HK-2 (cell line): ENCODE measurements around the gene DCUN1D3.
A peak's percentile ranks its signal among the peaks of the same experiment; 100 is the strongest.
"Not testable (repeated sequence)": the region's sequence is repeated elsewhere in the genome, so short reads cannot be mapped to it uniquely, and the experiment has no call there.

Experiments used
- DNase-seq: peaks from one replicate; pipeline ENCODE4 v3.0.0-alpha.2; 2018; ENCODE audit not compliant: unreplicated experiment

DCUN1D3 gene

DNA sequence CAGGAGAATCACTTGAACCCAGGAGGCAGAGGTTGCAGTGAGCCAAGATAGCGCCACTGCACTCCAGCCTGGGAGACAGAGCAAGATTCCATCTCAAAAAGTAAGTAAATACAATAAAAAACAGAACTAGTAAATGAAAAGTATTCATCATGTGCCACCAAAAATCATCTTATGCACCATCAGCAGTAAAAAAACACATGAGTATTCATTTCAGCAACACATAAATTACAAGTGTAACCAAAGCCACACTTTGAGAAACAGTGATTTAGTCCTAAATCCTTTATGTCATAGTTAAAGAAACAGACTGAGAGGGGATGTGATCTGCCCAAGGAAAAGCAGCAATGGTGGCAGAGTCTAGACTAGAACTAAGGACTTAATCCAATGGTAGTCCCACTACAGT is 13.0 kb downstream of the DCUN1D3 start:
- DNase-seq = no peak

DNA sequence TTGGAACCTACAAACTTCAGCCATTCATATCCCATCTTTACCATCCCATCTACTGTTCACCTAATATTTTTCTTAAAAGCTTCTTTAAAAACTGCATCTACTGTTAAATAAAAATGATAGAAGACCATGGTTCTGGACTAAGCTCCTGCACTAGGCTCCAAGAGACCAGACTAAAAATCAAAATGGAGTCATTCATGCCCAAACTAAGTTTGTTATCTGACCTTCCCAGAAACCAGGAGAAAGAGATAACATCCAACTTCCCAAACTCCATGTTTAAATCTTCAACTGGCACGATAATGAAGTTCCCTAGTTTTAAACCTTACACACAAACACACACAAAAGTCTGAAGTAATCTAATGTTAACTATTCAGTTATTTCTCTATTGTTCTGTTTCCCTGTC is 13.8 kb downstream of the DCUN1D3 start:
- DNase-seq = no peak

DNA sequence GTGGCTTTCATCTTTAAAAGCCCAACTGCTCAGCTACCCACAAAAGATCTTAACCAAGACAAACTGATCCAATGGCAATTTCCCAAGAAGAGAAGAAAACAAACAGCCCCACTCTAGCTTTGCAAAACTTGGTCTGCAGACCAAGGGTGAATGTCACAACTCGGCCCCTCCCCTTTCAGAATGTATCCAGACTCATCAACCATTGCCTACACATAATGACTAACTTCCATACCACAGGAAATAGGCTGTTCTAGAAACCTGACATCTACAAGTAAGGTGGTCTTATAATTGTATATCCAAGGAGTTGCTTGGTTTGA is 16.0 kb downstream of the DCUN1D3 start:
- no peak for DNase-seq

DNA sequence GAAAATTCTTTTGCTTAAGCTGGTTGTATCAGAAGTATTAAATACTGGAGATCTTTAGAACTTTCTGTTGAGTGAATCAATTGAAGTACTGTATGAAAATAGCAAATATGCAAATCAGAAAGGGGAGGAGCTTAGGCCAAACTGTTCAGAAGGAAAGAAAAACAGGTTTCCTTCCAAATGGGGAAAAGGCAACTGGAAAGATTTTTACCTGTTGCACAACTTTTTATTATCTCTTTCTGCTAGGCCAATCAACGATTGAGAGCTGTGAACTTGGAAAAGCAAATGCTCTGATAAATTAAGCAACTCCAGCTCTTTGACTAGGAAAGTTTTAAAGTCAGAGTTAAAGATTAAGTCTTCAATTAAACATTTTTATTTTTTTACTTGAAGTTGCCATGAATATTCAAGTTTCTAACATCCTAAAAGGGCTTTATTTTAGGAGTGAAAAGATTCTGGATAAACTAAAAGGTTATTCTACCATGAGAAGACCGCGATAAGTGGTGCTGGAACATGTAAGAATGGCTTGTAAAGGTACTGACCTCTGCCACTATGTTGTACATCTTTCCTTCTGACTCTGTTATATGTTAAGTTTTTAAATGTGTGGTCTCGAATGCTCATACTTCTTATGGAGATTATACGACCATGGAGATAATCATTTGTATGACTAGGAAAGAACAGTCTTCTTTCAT is 16.5 kb downstream of the DCUN1D3 start:
- no peak for DNase-seq

DNA sequence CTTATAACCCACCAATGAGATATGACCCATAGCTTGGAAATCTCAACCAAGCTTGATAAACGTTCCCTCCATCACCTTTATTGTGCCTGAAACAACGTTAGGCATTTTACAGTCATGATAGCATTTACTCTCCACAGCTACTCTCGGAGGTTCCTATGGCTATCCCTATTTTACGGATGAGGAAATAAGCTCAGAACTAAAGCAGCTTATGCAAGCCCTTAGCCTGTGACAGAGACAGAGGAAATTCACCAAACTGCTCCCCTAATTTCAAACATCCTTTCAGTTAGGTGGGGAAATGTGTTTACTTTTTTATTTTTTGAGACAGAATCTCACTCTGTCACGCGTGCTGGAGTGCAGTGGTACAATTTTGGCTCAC is 18.7 kb downstream of the DCUN1D3 start:
- no peak for DNase-seq

DNA sequence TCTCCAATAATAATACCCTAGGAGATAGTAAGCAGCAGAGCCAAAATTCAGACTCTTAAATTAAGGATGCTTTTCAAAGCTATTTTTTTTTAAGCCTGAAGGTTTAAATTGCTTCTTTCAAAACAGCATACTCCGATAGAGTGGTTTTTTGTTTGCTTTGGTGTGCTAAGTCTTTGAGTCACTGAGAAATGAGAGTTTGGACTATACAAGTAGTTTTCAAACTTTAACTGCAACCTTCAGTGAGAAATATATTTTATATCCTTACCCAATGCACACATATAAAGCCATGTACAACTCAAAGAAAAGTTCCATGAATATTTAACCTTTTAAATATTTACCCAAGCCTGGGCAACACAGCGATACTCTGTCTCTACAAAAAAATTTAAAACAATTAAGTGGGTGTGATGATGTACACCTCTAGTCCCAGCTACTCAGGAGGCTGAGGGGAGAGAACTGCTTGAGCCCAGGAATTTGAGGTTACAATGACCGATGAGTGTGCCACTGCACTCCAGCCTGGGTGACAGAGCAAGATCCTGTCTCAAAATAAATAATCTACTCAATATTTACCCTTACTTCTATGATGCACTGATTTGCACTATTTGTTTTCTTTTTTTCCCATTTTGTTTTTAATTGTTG is 19.2 kb downstream of the DCUN1D3 start:
- DNase-seq = no peak

DNA sequence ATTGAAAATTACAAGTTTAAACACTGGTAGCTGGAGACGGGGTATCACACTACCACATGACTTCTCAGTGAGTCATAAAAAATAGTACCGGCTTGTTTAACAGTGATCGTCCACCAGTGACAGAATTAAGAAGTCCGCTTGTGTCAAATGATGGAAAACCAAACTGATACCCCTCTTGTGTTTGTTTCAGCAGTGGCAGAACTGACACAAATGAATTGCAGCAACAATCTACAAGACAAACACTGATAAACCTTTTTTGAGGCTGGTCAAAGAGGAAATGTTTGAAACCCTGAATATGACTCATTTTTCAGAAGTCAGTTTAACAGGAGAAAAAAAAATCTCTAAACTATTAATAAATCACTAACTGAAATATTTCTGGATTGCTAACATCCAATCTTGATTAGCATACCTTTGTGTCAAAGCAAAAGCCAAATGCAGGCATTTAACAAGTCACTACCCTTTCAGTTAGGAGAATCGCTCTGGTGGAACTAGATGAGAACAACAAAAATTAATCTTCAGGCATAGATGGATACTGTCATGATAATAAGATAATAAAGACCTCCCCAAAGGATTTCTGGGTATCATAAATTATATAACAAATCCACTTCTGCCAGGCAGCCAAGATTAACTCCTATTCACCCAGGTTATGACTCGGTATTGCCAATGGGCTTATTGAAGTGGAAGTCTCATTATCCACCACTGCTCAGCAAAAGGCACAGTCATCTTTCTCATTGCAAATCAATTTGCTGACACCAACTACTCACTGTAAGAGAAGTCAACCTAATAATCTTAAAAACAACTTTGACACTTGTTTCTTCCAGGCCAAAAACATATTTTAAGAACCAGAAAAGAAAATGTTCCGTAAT is 20.8 kb downstream of the DCUN1D3 start:
- DNase-seq = no peak

DNA sequence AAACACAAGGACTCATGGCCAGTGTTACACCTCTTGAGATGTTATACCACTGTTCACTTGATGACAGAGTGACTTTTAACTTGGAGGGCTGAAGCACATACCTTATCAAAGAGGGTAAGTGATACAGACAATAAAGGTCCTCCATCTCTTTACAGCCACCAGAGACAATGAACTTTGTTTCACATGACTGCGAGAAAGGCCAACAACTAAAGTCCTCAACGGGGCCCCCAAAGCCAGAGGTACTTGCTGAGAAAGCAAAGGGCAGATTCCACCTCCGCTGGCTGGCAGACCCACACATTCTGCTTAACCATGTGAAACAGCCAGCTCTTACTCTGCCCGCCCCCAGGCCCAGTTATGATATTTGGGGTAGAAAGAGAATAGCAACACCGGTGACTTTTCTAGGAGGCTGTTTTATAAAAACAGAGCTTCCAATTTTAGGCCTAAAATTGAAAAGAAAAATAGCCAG is 21.4 kb downstream of the DCUN1D3 start:
- peak; percentile 31 for DNase-seq

DNA sequence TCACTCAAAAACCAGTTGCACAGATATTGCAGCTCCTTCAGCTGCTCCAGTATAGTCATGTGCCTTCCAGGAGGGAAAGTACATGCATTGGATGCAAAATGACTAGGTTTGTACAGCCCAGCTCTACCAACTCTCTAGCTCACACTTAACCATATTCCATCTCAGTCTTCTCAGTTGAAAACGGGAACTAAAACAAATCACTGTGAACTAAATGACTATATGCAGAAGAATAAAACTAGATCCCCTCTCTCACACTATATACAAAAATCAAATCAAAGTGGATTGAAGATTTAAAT is 24.9 kb downstream of the DCUN1D3 start:
- no peak for DNase-seq

DNA sequence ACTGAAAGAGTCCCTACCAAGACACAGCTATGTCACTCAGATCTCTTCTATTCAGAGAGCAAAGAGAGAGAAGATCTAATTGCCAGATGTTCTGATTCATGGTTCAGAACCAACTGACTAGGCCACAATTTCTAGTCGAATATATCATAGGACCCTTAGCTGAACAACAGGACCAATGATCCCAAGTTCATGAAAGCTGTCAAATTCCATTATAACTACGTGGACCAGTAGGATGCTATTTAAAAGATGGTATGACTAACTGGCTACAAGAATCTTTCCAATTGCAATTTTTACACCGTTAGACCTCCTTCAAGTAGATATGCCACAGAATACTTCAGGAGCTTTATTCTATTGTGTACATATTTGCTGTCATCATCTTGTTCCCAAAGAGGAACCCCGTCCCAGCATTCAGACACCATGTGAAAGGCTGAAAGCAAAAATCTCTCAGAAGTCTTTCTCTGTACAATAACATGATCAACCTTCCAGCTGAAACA is 26.0 kb downstream of the DCUN1D3 start:
- no peak for DNase-seq

DNA sequence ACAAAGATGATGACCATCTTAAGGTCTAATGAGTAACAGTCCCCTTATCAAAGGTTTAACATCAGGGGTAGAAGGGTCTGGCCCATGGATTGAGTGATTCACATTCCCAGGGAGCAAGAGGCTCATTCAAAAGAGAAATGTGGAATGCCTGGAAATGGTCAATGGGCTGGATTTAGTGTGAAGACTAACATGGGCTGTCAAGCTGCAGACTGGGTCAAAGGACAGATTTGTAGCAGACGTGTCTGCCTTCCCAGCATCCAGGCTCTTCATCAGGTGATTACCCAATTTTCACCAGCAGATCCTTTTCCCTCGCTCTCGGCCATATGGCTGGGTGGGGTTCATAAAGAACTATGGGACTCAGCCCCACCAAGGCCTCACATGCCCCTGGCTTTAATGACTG is 26.8 kb downstream of the DCUN1D3 start:
- no peak for DNase-seq

DNA sequence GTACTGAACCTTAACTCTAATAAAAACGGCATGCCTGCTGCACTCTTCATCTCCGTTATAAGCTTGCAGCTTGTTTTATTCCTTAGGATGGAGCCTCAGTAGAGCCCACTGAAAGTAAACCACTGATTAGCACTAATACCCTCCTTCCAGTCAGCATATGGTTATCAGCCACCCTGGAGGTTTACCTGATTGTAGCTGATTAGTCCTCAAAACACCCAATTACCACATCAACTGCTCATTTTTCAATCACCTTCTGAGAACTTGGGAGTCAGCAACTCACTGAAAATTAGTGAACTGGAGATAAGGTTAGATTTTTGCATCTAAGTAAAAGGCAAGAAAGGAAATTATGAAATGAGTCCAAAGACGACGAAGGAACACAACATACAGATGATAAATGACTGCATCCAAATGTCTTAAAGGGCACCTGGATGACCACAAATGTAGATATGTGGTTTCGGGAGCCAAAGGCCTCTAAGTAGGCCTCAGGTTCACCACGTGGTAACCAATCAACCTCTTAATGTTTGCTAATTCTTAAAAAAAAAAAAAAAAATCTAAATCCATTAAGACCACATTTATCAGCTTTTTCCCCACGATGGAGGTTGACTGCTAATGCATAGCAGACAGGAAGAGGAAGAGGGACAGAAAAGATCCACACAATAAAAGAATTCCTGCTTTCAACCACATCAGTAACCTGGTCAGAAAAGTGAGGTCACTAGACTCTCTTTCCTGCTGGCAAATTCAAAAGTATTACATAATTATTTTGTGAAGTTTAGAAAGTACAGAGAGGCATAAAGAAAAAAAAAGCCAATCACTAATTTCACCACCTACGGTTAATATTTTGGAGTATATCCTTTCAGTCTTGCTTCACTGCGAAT is 28.0 kb downstream of the DCUN1D3 start:
- DNase-seq = no peak

DNA sequence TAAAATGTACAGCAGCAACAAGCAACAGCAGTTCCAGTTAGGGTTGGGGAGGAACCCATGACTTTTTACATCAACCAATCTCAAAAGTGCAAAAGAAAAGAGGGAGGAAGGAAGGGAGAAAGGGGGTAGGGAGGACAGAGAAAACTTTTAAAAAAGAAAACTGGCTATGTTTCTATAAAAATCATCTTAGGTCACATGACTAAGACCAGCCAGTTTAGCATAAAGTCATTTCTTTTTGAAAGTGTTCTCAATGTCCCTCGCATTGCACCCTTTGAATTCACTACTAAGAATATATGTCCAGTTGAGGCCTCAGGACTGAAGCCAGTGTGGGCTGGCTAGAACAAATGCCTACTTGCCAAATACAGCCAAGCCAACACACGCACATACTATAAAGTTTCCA is 28.9 kb downstream of the DCUN1D3 start:
- no peak for DNase-seq

DNA sequence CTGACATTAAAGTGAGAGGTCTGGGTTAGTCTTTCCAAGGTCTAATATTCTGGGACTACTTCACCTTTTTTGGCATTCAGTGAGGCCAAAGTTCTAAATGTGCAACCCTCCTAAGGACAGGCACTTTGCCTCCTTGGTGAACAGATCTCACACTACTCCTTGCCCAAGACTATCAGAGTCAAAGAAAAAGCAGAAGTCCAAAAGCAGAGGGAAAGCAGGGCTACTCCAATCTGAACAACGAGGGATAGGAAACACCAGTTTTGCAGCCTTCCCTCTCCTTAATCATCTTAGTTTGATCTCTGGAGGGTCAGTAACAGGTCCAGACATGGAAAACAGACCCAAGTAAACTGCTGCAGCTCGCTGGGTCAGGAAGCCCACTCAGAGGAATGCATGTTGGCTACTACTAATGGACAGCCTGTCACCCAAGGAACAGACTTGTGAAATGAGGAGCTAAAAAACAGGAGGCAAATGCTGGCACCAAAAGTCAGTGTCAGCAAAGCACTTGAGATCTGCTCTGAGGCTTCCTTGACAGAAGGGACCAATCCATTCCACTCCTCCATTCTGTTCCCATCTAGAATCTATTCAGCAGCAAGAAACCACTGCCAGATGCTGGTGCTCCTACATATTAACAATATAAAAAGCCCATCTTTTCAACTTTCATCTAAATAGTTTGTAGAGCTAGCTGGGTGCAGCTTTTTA is 29.9 kb downstream of the DCUN1D3 start:
- no peak for DNase-seq

DNA sequence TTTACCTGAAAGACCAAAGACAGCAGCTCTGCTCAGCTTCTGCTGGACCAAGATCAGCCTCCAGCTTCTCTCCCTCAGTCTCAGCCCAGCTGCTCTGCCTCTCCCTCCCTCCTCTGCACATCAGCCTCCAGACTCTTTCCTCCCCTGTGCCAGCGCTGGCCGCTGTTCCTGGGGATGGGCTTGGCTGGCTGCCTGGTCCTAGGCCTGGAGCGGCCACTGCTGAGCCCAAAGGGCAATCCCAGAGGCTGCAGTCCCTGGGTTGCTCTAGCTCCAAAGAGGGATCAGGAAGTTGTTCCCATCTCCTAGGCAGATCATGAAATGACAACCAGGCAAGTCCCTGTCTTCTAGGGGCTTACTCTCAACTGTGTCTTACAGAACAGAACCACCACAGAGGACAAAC is 31.3 kb downstream of the DCUN1D3 start:
- DNase-seq = no peak

DNA sequence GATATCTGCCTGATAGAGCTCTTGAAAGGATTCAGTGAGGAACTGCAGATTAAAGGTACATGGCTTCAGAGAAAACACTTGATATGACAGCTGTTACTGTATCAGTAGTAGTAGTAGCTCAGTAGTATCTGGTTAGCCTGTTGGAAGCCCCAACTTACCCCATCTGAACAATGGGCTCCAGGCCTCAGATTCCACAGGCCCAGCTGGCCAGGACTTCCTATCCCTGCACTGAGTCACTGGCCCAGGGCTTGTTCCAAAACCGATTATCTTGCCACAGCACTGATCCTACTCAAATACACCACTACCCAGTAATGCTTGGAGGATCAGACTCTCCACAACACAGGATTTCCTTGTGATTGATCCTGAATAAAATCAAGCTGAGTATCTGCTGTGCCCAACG is 32.6 kb downstream of the DCUN1D3 start:
- no peak for DNase-seq

DNA sequence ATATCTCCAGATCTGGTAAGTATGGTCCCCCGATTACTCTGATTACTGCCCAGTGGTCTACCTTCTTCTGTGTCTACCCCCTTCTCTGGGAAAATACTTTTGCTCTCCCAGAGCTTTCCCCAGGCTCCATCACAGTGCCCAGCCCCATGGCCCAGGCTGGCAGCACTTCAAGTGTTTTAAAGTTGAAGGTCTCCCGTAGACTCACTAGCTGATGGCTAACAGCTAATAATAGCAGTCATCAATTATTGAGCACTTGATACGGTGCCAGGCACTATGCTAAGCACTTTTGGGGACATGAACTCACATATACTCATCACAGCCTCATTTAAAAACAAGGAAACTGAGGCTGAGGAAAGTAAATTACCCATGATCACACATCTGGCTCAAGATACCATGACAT is 33.4 kb downstream of the DCUN1D3 start:
- DNase-seq = no peak

DNA sequence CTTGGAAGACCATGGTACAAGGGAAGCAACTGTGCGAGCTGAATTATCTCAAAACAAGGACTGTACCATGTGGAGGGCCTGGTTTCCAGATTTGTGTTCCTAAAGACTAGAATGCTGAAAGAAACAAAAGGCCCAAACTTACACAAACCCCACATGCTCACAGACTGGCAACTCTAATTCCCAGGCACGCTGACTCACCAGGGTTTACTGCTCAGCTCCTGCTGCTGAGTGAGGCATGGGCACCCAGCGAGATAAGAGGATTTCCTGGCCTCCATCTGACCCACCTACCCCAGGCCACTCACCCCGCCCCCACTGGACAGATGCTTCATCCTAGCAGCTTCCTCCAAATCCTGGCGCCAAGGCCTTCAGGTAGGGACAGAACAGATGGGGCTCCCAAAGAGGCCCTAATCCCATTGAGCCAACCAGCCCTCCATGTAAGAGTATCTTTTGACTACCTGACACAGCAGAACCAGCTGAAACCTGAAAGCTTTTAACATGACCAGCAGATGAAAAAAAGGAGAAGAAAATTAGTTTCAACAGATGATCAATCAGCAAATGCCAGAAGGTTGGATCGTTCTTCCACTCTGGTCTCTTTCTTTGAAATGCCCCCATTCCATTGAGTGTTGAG is 33.9 kb downstream of the DCUN1D3 start:
- DNase-seq = peak; percentile 49

DNA sequence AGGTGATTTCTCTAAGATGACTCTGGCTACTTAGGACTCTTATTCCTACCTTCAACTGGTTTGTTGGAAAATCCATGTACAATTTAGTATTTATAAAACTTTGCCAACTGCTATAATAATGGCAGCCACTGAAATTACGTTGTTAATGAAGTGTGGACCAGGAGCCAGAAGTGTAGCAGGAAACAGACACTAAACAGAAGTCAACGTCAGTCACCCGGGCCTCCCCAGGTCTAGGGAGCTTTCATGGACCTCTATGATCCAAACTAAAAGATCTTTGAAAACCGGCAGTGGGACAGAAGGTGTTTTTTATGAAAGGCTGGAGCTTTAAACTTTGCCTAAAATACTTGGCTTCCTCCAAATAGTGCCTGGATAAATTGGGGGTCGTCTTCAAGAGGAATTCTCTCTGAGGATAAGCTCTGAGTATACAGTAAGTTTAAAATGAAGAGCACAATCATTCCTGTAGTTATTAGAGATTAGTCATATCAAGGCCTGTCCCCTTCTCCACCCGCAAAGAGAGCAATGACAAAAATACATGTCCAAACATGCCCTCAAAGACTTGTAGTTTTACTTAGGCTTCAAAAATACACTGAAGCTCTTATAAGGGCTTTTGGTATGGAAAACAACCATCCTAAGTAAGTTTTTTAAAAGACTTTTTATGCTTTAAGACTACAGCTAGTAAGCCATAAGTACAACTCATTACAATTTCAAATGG is 34.6 kb downstream of the DCUN1D3 start:
- no peak for DNase-seq

DNA sequence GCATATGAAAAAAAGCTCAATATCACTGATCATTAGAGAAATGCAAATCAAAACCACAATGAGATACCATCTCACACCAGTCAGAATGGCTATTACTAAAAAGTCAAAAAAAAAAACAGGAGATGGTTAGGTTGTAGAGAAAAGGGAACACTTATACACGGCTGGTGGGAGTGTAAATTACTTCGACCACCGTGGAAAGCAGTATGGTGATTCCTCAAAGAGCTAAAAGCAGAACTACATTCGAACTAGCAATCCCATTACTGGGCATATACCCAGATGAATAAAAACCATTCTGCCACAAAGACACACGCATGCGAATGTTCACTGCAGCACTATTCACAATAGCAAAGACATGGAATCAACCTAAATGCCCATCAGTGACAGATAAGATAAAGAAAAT is 35.8 kb downstream of the DCUN1D3 start:
- not testable (repeated sequence) for DNase-seq
